Fibroblast of skin of right quadriceps (primary cell): Measurements from ENCODE around the gene CUBN.

Source experiments
- DNase-seq: peaks from one replicate; pipeline ENCODE4 v3.0.0-alpha.2; 2013

The CUBN gene

DNA sequence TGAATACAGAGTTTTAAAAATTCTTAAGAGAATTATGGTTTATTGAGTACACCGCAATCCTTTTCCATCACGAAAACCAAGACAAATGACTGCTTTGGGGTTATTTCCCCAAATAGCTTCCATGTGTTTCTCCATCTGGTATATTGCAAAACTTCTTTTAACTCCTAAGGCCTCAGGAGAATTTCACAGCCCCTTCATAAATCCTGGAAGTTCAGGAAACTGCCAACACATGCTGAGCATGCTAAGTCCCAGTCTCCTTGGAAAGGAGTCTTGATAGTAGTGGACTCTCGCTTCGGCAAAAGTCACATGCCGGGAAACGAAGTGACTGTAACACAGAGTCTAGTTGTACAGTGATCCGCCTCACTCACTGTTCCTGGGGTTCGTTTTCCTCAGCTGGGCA, 224.3 kb downstream of the CUBN start:
- DNase-seq = peak; percentile 98

- DNase-seq = peak; percentile 96
Observed at GRCh38 chr10:16904639-16905061, 225.0 kb downstream of the CUBN start.

- no peak for DNase-seq
Observed at GRCh38 chr10:16904049-16904448, 225.6 kb downstream of the CUBN start.

GRCh38 chr10:16902606-16903005, 227.0 kb downstream of the CUBN start:
- no peak for DNase-seq

- DNase-seq = no peak
Observed at GRCh38 chr10:16901106-16901505, 228.5 kb downstream of the CUBN start.

DNA sequence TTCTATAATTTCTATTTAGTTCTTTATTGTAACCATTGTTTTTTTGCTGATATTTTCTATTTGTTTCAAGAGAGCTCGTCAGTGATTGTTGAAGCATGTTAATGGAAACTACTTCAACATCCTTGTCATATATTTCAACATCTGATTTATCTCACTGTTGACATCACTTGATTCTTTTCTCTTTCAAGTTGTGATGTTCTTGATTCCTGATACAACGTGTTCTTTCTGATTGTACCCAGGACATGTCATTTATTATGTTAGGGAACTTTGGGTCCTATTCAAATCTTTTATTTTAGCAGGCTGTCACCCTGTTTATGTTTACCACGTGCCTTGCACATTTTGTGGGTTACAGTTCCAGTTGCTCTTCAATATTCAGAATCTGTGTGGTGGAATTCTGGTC, 232.6 kb downstream of the CUBN start:
- DNase-seq = no peak

DNA sequence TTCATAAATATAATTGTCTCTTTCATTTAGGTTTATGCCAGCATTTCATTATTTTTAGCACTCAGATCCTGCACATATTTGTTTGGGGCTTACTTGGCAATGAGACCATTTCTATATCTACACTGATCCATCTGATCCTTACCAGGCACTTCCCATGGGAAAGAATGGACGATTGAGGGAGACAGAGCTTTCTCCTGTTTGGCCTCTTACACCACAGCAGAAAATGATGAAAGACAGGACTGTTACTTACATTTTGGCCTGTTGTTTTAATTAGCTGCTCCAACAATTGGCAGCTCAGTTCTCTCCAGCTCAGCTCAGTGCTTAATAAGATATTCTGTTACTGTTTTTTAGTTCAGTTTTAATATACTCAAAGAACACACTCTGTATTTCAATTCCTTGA, 234.8 kb downstream of the CUBN start:
- no peak for DNase-seq

- DNase-seq = no peak
Observed at GRCh38 chr10:16893664-16894063, 235.9 kb downstream of the CUBN start.

DNA sequence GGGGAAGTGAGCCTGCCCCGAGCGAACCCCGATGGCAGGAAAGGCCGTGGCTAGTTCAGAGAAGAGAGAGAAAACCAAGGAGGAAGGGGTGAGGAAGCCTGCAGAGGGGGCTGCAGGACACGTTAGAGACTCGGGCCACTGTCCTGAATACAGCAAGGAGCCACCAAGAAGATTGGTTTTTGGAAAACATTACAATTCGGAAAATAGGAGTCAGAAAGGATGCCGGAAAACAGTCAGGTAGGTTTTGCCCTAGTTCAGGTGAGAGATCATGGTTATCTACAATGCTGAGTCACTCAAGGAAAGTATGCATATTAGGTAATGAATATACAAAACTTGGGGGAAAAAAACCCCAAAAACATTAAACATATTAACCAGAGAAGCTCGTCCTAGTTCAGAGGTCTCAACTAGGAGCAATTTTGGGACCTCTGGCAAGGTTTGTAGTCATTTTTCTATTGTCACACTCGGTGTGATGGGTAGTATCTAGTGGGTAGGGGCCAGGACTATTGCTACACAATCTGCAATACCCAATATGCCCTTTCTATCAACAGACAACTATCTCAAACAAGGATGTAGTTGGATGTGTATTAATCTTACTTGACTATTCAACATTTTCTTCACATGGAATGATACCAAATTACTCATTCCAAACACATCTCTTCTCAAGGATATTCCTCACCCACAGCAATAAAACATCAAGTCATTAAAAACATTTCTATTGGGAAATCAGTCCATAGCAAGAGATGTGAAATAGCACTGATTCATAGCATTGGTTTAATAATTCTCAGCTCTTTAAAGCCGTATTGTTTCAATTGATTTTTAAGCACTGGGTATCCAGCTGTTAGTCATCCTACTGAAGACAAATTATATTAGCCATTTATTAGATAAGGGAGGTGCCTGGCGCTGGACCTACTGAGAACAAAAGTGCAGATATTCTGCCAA, 238.0 kb downstream of the CUBN start:
- DNase-seq = peak; percentile 96

DNA sequence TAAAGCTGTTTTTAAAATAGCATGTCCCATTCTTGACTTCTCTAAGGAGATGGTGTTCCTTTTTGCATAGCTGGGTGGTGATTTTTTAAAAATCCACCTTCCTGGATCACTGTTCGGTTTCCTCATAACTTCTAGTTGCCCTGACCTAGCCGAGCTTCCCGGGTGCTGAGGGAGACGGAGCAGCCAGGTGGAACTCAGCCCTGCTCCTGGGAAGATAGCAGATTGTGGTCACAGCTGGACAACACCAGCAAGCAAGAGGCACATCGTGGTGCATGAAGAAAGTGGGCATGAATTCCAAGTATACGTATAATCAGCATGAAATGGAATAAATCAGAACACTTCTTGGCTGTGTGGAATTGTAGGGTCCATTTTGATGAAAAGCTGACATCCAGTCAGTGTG, 238.9 kb downstream of the CUBN start:
- no peak for DNase-seq

DNA sequence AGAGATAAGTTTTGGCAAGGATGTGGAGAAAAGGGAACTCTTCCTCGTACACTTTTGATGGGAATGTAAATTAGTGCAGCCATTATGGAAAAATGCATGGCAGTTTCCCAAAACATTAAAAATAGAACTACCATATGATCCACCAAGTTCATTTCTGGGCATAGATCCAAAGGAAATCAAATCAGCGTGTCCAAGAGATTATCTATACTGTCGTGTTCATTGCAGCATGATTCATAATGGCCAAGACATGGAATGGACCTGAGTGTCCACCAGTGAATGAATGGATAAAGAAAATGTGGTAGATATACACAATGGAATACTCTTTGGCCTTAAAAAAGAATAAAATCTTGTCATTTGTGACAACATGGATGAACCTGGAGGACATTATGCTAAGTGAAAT, 242.0 kb downstream of the CUBN start:
- peak; percentile 96 for DNase-seq

GRCh38 chr10:16886031-16886430, 243.6 kb downstream of the CUBN start:
- DNase-seq = peak; percentile 74

GRCh38 chr10:16884497-16884896, 245.1 kb downstream of the CUBN start:
- no peak for DNase-seq

DNA sequence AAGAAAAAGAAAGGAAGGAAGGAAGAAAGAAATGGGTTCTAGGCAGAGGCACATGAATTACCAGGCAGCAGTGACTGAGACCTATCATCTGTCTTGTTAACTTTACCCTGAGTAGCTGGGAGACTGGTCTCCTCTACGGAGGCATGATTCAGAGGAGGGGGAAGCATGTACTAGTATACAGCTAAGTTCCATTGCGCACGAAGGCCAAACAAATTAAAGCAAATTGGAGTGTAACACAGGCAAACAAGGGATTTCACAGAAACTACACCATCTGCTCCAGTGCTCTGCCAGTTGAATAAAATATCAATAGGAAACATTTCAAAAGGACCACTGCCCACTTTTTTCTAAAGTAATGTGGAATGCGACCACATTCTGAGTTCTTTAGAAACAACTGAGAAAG, 246.5 kb downstream of the CUBN start:
- DNase-seq = no peak

DNA sequence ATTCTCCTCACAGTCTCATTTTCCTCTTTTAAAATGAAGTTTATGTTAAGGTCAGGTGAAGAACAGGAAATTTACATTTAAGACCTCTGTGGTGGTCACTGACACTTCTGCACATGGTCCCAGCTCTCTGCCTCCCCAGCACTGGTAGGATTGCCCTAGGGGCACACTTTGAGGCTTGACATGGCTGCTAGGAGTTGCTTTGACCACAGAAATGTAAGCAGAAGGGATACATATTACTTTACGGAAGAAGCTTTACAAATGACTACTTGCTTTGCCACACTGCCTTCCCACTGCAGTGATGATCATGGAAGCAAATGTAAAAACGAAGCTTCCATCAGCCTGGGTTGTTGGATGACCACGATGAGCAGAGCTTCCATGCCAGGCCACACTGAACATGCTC, 259.3 kb downstream of the CUBN start:
- DNase-seq = no peak

DNA sequence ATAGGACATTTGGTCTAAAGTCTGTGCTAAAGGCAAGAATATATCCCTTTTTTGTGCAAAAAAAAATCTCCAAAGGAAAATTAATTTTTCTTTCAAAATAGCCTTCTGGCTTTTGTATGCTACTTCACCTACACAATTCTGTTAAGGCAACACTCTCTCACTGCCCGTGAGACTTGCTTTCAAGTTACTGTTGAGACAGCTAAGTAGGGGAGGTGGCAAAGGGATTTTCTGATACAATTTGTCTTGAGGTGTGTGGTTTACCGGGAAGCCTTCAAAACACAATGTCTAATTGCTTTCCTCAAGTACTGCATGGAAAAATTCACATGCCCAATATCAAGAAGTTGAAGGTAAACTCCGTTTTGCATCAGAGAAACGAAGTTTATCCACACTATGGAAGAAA, 261.6 kb downstream of the CUBN start:
- DNase-seq = no peak

DNA sequence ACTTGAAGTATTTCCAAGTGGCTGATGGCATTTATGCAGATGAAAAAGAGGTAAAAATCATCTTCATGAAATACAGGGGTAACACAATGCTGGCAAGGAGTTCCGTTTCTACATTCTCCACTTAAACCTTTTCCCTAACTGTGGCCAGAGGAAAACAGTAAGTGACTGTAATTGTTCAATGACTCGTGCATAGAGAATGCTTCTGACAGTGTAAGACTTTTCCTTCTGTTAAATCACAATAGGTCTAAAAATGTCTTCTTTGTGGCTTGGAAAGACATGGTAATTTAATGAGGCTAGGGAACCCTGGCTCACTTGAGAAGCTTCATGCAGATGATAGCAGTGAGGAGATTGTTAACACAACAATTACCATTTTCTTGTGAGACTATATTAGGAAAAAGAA, 262.1 kb downstream of the CUBN start:
- DNase-seq = peak; percentile 88

GRCh38 chr10:16866541-16867275, 262.9 kb downstream of the CUBN start:
- no peak for DNase-seq

DNA sequence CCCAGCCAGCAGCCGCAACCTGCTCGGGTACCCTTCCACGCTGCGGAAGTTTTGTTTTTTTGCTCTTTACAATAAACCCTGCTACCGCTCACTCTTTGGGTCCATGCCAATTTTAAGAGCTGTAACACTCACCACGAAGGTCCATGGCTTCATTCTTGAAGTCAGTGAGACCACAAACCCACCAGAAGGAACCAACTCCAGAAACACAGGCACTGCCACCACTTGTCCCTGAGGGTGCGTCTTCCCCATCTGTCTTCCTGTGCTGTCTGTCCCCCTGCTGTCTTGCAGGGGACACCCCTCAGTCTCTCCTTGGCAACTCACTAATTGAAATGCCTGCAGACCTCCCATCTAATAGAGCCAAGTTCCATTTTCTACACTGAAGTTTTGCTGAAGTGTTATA, 263.8 kb downstream of the CUBN start:
- no peak for DNase-seq

DNA sequence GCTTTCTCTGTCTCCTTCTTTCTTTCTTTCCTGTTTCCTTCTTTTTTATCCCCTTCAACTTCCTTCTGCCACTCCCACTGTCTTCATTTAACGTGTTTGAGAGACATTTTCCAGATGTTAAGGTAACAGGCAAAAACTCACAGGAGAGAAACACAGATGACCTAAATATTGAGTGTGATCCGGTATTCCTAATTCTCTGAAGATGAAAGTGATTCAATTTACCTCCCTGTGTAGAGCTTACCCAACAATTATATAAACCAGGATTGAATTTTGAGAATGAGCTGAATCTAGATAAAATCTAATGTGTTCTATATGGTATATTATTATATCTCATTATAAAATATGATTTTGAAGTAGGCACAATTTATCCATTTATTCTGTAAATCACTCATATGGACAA, 265.8 kb downstream of the CUBN start:
- DNase-seq = no peak

- DNase-seq = no peak
Observed at GRCh38 chr10:16857419-16857818, 272.2 kb downstream of the CUBN start.

DNA sequence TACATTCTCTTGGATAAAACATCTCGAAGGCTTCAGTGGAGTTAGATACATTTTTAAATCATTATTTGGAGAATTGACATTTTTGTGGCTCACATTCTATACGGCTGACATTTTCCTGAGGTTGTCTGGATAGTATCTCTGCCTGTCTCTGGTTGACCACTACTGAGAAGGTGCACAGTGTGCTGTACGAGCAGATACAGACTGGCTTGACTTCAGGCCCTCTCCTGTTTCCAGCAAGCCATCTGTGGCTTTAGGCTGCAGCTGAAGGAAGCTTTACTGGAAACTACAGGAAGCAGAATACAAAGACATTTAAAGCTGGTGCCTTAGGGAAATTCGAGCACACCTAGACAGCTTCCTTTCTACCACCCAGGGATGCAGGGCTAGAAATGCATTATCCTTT, 273.0 kb downstream of the CUBN start:
- DNase-seq = peak; percentile 76

DNA sequence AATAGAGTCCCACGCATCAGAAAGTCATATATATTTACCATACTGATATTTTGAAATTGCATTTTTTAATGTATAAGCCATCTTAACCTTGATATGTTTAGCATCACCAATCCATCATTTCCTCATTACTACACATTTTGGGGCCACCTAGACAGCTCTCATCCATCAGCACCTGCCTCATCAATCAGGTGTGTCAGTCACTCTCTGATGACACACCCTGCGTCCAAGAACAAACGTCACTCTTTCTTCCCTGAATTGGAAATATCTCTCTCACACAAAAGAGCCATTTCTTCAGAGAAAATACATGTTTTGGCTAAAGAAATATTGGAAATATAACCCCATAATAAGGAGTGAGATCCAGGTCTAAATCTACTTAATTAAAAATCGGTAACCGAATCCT, 273.5 kb downstream of the CUBN start:
- DNase-seq = no peak

- peak; percentile 50 for DNase-seq
Observed at GRCh38 chr10:16854623-16855022, 275.0 kb downstream of the CUBN start.
